ENCODE measurements around the gene ATP2B2. TPM values are rescaled to one million over a fixed set of nuclear protein-coding genes. Genes with fewer than 3 reads are reported as not detected.

ATP2B2 gene
- polyA plus RNA-seq, 3 donors: not detected

- Mint-ChIP-seq H3K9me3 (no peaks in the 10 kb centered on the region), H3K27me3 (ENCODE audit: low read depth in 3 of 3) (no peaks in the 10 kb centered on the region), H3K4me3 (no peak overlapping the region), H3K4me1 (peaks cover under 1% of the 10 kb centered on the region), H3K36me3 (peaks cover 75 to 85% of the 10 kb centered on the region in 2 donors), H3K27ac (peak overlapping the region in 2 of 7 donors; percentile 23 to 25)
- peaks cover under 1 to 2% of the 10 kb centered on the region in 2 donors for H3K4me1 ChIP-seq (ENCODE audit: control insufficient read depth in 1 of 2, insufficient read depth in 2 of 2, low read length in 2 of 2)
- no peaks in the 10 kb centered on the region for H3K9me3 ChIP-seq (replicated peaks in 1 of 2; ENCODE audit: control insufficient read depth in 1 of 2, insufficient read depth in 1 of 2, low read length in 2 of 2)
- no peak overlapping the region for H3K4me2 ChIP-seq (replicated peaks; ENCODE audit: extremely low read depth, low read length, poor library complexity, severe bottlenecking)
- WGBS (ENCODE audit: insufficient coverage): 96% methylated on average over 9 of the region's 13 CpGs
- no peak overlapping the region for H3K9ac ChIP-seq (ENCODE audit: insufficient read depth, low read length, poor library complexity, severe bottlenecking)
- H4K20me1 ChIP-seq (ENCODE audit: insufficient read depth, low read length): peaks cover 59% of the 10 kb centered on the region
- no peak overlapping the region for H3K4me3 ChIP-seq (replicated peaks in 1 of 3; ENCODE audit: low read depth in 2 of 3, low read length in 3 of 3)
- peak overlapping the region in 1 of 2 donors; percentile 27 for H3K27ac ChIP-seq (ENCODE audit: low read depth in 1 of 2, low read length in 2 of 2)
- peaks cover 64 to 92% of the 10 kb centered on the region in 2 donors for H3K36me3 ChIP-seq (replicated peaks in 1 of 2; ENCODE audit: control insufficient read depth in 1 of 2, insufficient read depth in 2 of 2, low read length in 2 of 2)
- TF ChIP-seq CTCF (IDR thresholded peaks at IDR 0.05): no peak
- H2AFZ ChIP-seq (ENCODE audit: insufficient read depth, low read depth, low read length, poor library complexity, severe bottlenecking): no peak overlapping the region
- H3K27me3 ChIP-seq (ENCODE audit: control insufficient read depth in 2 of 2, insufficient read depth in 2 of 2, low read length in 2 of 2): no peaks in the 10 kb centered on the region
- intact Hi-C loops (cut with micrococcal nuclease): no loop called here
- H3K79me2 ChIP-seq (ENCODE audit: insufficient read depth, low read length): peaks cover 35% of the 10 kb centered on the region
- no peak for DNase-seq
These were observed 225.8 kb downstream of the ATP2B2 start for GRCh38 chr3:10279384-10280176.

GRCh38 chr3:10278501-10278900 lies 226.9 kb downstream of the ATP2B2 start:
- Histone ChIP-seq H3K79me2 (ENCODE audit: insufficient read depth, low read length) (peaks cover 46% of the 10 kb centered on the region), H3K36me3 (replicated peaks in 1 of 2; ENCODE audit: control insufficient read depth in 1 of 2, insufficient read depth in 2 of 2, low read length in 2 of 2) (peaks cover 64 to 86% of the 10 kb centered on the region in 2 donors), H3K4me2 (replicated peaks; ENCODE audit: extremely low read depth, low read length, poor library complexity, severe bottlenecking) (no peak overlapping the region), H3K9ac (ENCODE audit: insufficient read depth, low read length, poor library complexity, severe bottlenecking) (no peak overlapping the region), H4K20me1 (ENCODE audit: insufficient read depth, low read length) (peaks cover 69% of the 10 kb centered on the region), H3K4me1 (ENCODE audit: control insufficient read depth in 1 of 2, insufficient read depth in 2 of 2, low read length in 2 of 2) (peaks cover 11 to 13% of the 10 kb centered on the region in 2 donors), H3K27ac (ENCODE audit: low read depth in 1 of 2, low read length in 2 of 2) (no peak overlapping the region), H3K27me3 (ENCODE audit: control insufficient read depth in 2 of 2, insufficient read depth in 2 of 2, low read length in 2 of 2) (no peaks in the 10 kb centered on the region), H3K4me3 (replicated peaks in 1 of 3; ENCODE audit: low read depth in 2 of 3, low read length in 3 of 3) (no peak overlapping the region), H3K9me3 (replicated peaks in 1 of 2; ENCODE audit: control insufficient read depth in 1 of 2, insufficient read depth in 1 of 2, low read length in 2 of 2) (no peaks in the 10 kb centered on the region), H2AFZ (ENCODE audit: insufficient read depth, low read depth, low read length, poor library complexity, severe bottlenecking) (no peak overlapping the region)
- peak overlapping the region in 1 of 7 donors; percentile 26 for H3K27ac Mint-ChIP-seq
- intact Hi-C loops (cut with micrococcal nuclease): no loop called here
- H3K9me3 Mint-ChIP-seq: no peaks in the 10 kb centered on the region
- peaks cover 73 to 86% of the 10 kb centered on the region in 2 donors for H3K36me3 Mint-ChIP-seq
- H3K4me3 Mint-ChIP-seq: no peak overlapping the region
- DNase-seq: no peak
- peaks cover 12% of the 10 kb centered on the region for H3K4me1 Mint-ChIP-seq
- no CpG with 5 or more reads among the region's 1 CpG for WGBS (ENCODE audit: insufficient coverage)
- no peak for TF ChIP-seq CTCF (IDR thresholded peaks at IDR 0.05)
- no peaks in the 10 kb centered on the region for H3K27me3 Mint-ChIP-seq (ENCODE audit: low read depth in 3 of 3)
